A549 (cell line): ENCODE measurements around the gene FLVCR2. TPM values are rescaled to one million over a fixed set of nuclear protein-coding genes. Genes with fewer than 3 reads are reported as not detected.

Experiments used
- ATAC-seq, 2 experiments: fragments of 200-7000 bp in 1 of 2; fragments of >200 bp in 1 of 2; cut with Nextera tagmentation in 1 of 2; cut with Tn5 transposase in 1 of 2; 3 replicates each; pipeline versions ENCODE4 v1.8.0 to v1.9.1; 2018 to 2020; ENCODE audit warnings: mild to moderate bottlenecking in 1 of 2, moderate library complexity in 1 of 2
- CTCF ChIA-PET: fragments of 300-600 bp; sonication (Branson Sonifier 250); formaldehyde crosslinking; extraction: SDS; loops from one replicate; lab custom pipeline; 2021; ENCODE audit warnings: antibody characterized with exemption, inconsistent platforms; lab: Yijun Ruan, JAX
- POLR2A ChIA-PET: fragments of 350-600 bp; formaldehyde crosslinking; extraction: SDS; loops from one replicate; lab custom pipeline; 2021; ENCODE audit warnings: antibody characterized with exemption, inconsistent platforms; lab: Yijun Ruan, JAX
- DNase-seq, 2 experiments: peaks; one replicate each; pipeline versions ENCODE4 v3.0.0 to v3.0.0-alpha.2; 2011 to 2016; ENCODE audit warnings: low read depth in 1 of 2, low spot score in 1 of 2
- FAIRE-seq: peaks from 2 replicates; lab custom pipeline; 2011; peaks lifted over from hg19 to GRCh38; lab: Jason Lieb, UNC
- H3K27ac ChIP-seq, 2 experiments: fragments of >200 bp; sonication (Bioruptor Twin); formaldehyde crosslinking; 3 replicates each; pipeline ENCODE4 v1.5.1; 2016 to 2017
- H3K4me1 ChIP-seq: fragments of >200 bp; sonication (Bioruptor Twin); formaldehyde crosslinking; 3 replicates; pipeline ENCODE4 v1.6.1; 2016
- H3K4me2 ChIP-seq: fragments of >200 bp; sonication (Bioruptor Twin); formaldehyde crosslinking; 3 replicates; pipeline ENCODE4 v1.6.1; 2016
- H3K4me3 ChIP-seq: fragments of >200 bp; sonication (Bioruptor Twin); formaldehyde crosslinking; 3 replicates; pipeline ENCODE4 v1.5.1; 2016
- H3K9me3 ChIP-seq: fragments of >200 bp; sonication (Bioruptor Twin); formaldehyde crosslinking; 3 replicates; pipeline ENCODE4 v1.6.1; 2016
- ATOH8 ChIP-seq: fragments of 250-450 bp; sonication (Bioruptor Pico); IDR thresholded peaks from 2 replicates; pipeline ENCODE4 v1.5.0; 2020; ENCODE audit warnings: low read depth, mild to moderate bottlenecking, moderate library complexity
- BCL3 ChIP-seq: fragments of >200 bp; sonication (Bioruptor Twin); formaldehyde crosslinking; IDR thresholded peaks from 3 replicates; pipeline ENCODE4 v1.6.1; 2016
- CHD4 ChIP-seq: fragments of 200-600 bp; sonication (generic); IDR thresholded peaks from 2 replicates; pipeline ENCODE4 v1.6.1; 2016; ENCODE audit warnings: antibody characterized with exemption, mild to moderate bottlenecking, borderline replicate concordance
- EHF ChIP-seq: fragments of 250-450 bp; sonication (Bioruptor Pico); IDR thresholded peaks from 2 replicates; pipeline ENCODE4 v1.5.0; 2020; ENCODE audit warnings: mild to moderate bottlenecking
- ELK1 ChIP-seq: fragments of 150-350 bp; IDR thresholded peaks from 2 replicates; pipeline ENCODE4 v1.6.1; 2014; ENCODE audit warnings: low read depth, mild to moderate bottlenecking, low read length
- EP300 ChIP-seq, 2 experiments: fragments of >200 bp; sonication (Bioruptor Twin); formaldehyde crosslinking; IDR thresholded peaks; 2 replicates in 1 of 2; 3 replicates in 1 of 2; pipeline ENCODE4 v1.6.1; 2016 to 2017
- FOSB ChIP-seq: fragments of 250-450 bp; sonication (Bioruptor Pico); IDR thresholded peaks from 2 replicates; pipeline ENCODE4 v1.5.0; 2020; ENCODE audit warnings: mild to moderate bottlenecking, moderate library complexity
- HOXA7 ChIP-seq: fragments of 250-450 bp; sonication (Bioruptor Pico); IDR thresholded peaks from 2 replicates; pipeline ENCODE4 v1.5.0; 2020; ENCODE audit warnings: mild to moderate bottlenecking, moderate library complexity
- HOXB5 ChIP-seq: fragments of 250-450 bp; sonication (Bioruptor Pico); IDR thresholded peaks from 2 replicates; pipeline ENCODE4 v1.5.0; 2020; ENCODE audit warnings: mild to moderate bottlenecking, moderate library complexity
- JUNB ChIP-seq: fragments of >200 bp; sonication (Bioruptor Twin); formaldehyde crosslinking; IDR thresholded peaks from 2 replicates; pipeline ENCODE4 v1.6.1; 2016
- MAFK ChIP-seq: fragments of 450-650 bp; IDR thresholded peaks from 2 replicates; pipeline ENCODE4 v1.6.1; 2014; ENCODE audit not compliant: partially characterized antibody
- MAX ChIP-seq: IDR thresholded peaks from 2 replicates; pipeline ENCODE4 v1.6.1; 2012
- MAZ ChIP-seq: fragments of 150-350 bp; IDR thresholded peaks from 2 replicates; pipeline ENCODE4 v1.6.1; 2014; ENCODE audit warnings: antibody characterized with exemption, low read depth, low read length, borderline replicate concordance
- NFE2L2 ChIP-seq: fragments of 150-350 bp; conservative IDR thresholded peaks from 2 replicates; pipeline ENCODE4 v1.6.1; 2014; ENCODE audit warnings: low read length
- RARB ChIP-seq: fragments of 250-450 bp; sonication (Bioruptor Pico); IDR thresholded peaks from 2 replicates; pipeline ENCODE4 v1.8.0; 2021; ENCODE audit warnings: mild to moderate bottlenecking, moderate library complexity
- RCOR1 ChIP-seq: fragments of 150-350 bp; IDR thresholded peaks from 2 replicates; pipeline ENCODE4 v1.6.1; 2014; ENCODE audit warnings: antibody characterized with exemption, low read length, low read depth
- REST ChIP-seq: fragments of 200-600 bp; sonication (generic); IDR thresholded peaks from 2 replicates; pipeline ENCODE4 v1.6.1; 2016; ENCODE audit warnings: antibody characterized with exemption, mild to moderate bottlenecking, moderate library complexity
- TFCP2L1 ChIP-seq: fragments of 250-450 bp; sonication (Bioruptor Pico); IDR thresholded peaks from 2 replicates; pipeline ENCODE4 v1.5.0; 2021; ENCODE audit warnings: mild to moderate bottlenecking
- ZC3H11A ChIP-seq: fragments of 450-650 bp; IDR thresholded peaks from 2 replicates; pipeline ENCODE4 v1.6.1; 2014; ENCODE audit warnings: antibody characterized with exemption, mild to moderate bottlenecking
- ZNF302 ChIP-seq: fragments of 250-450 bp; sonication (Bioruptor Pico); IDR thresholded peaks from 2 replicates; pipeline ENCODE4 v1.9.0; 2021; ENCODE audit warnings: inconsistent platforms, mild to moderate bottlenecking, moderate library complexity
- WGBS: methylation state at CpG from one replicate; pipeline ENCODE4 v1.1.6; 2017; ENCODE audit errors: missing lambda C conversion rate; 5-methylcytosine and 5-hydroxymethylcytosine counted together
- polyA plus RNA-seq, 4 experiments: library from polyadenylated mRNA; depleted of rRNA in 3 of 4; stranded (reverse); fragments of >200 nt; fragmentation: RNase III in 1 of 4; extraction: RNeasy Plus Mini Kit Qiagen cat#74134 plus additional on column Dnase treatment in 1 of 4; gene quantifications; 2 replicates in 3 of 4; 3 replicates in 1 of 4; pipeline ENCODE4 v1.2.3, GENCODE V29; 2011 to 2017

Gene FLVCR2
- polyA plus RNA-seq, 2 of the 4 experiments (the other 2 are of a cell fraction), result 3.8 to 3.9 TPM

GRCh38 chr14:75531660-75532317 lies 46.6 kb upstream of the FLVCR2 start (continued):
- TF ChIP-seq BCL3, result peak; percentile 91; the same call in 2 of the 3 replicates
- no peak for TF ChIP-seq RCOR1
- no peak for TF ChIP-seq ELK1

GRCh38 chr14:75533791-75534555 lies 44.4 kb upstream of the FLVCR2 start:
- WGBS, result 79% methylated on average over 5 of the region's 5 CpGs
- ChIA-PET CTCF (interaction anchor here (0.9 to 5.0 kb wide), 9 partner anchors 11 to 226 kb away, joined by 3 to 35 read pairs (median 4); no protein-coding TSS in a partner anchor), POLR2A (no interaction called here)
- ATAC-seq, result no peak
- Histone ChIP-seq H3K27ac (peak overlapping the region; percentile 89 to 96), H3K9me3 (no peaks in the 10 kb centered on the region), H3K4me1 (peaks cover 63% of the 10 kb centered on the region), H3K4me2 (no peak overlapping the region; the same call in 2 of the 3 replicates)
- no peak for DNase-seq
- no peak for FAIRE-seq
- TF ChIP-seq ATOH8 (CRISPR knock-in tag) (0 out of 2 replicates have a peak, but pooled peaks have one; percentile 50), EP300 (IDR thresholded peaks at IDR 0.05) (no peak), BCL3 (no peak), CHD4 (no peak), HOXA7 (CRISPR knock-in tag) (no peak), MAX (no peak)
- TF ChIP-seq, all 56 proteins: peak for 1
- H3K4me3 ChIP-seq, result no peak overlapping the region

GRCh38 chr14:75535164-75535898 lies 43.1 kb upstream of the FLVCR2 start:
- CTCF ChIA-PET, result interaction anchor here (0.7 to 5.0 kb wide), 12 partner anchors 16 to 232 kb away, joined by 3 to 35 read pairs (median 4); no protein-coding TSS in a partner anchor
- POLR2A ChIA-PET, result interaction anchor here (0.6 kb wide), 1 partner anchor 25 kb away, joined by 3 read pairs; no protein-coding TSS in a partner anchor
- Histone ChIP-seq H3K4me2 (peak overlapping the region; percentile 69), H3K9me3 (no peaks in the 10 kb centered on the region), H3K4me3 (no peak overlapping the region), H3K27ac (peak overlapping the region; percentile 89 to 96), H3K4me1 (peaks cover 60% of the 10 kb centered on the region)
- FAIRE-seq (no peak), ATAC-seq (peak; percentile 26 to 36), DNase-seq (no peak)
- 28% methylated on average over 5 of the region's 5 CpGs for WGBS
- TF ChIP-seq MAFK (no peak), JUNB (no peak), BCL3 (no peak), FOSB (CRISPR knock-in tag) (no peak), ZC3H11A (no peak), REST (no peak), TFCP2L1 (no peak), ZNF302 (no peak; the same call in 1 of the 2 replicates), NFE2L2 (no peak), MAZ (no peak), HOXB5 (CRISPR knock-in tag) (peak; percentile 51; the same call in 1 of the 2 replicates), EHF (CRISPR knock-in tag) (peak; percentile 82; the same call in 1 of the 2 replicates), HOXA7 (CRISPR knock-in tag) (0 out of 2 replicates have a peak, but pooled peaks have one; percentile 68), RARB (CRISPR knock-in tag) (no peak)
